GM19468 (cell line): ENCODE results near the gene TRAF4.
"Not testable (repeated sequence)": the region's sequence is repeated elsewhere in the genome, so short reads cannot be mapped to it uniquely, and the experiment has no call there.

Experiments used
- ATAC-seq: cut with Tn5 transposase; IDR thresholded peaks from one replicate; pipeline ENCODE4 v1.9.1; 2021; ENCODE audit warnings: mild to moderate bottlenecking, moderate library complexity, moderate number of reproducible peaks; ENCODE audit not compliant: unreplicated experiment; ENCODE audit errors: extremely low read depth

The TRAF4 gene

GRCh38 chr17:28726627-28727491 is 17.0 kb upstream of the TRAF4 start:
- peak; percentile 22 for ATAC-seq

- peak; percentile 21 for ATAC-seq
Observed at GRCh38 chr17:28728364-28729200, 15.2 kb upstream of the TRAF4 start, which contains the start of gene NEK8. NEK8 (plus strand) TSS chr17:28728788; CDS start chr17:28728814, 26 bp downstream.

- ATAC-seq = no peak
Observed at GRCh38 chr17:28729950-28730330, 13.9 kb upstream of the TRAF4 start.

GRCh38 chr17:28733346-28733745 is 10.5 kb upstream of the TRAF4 start:
- ATAC-seq = no peak

DNA sequence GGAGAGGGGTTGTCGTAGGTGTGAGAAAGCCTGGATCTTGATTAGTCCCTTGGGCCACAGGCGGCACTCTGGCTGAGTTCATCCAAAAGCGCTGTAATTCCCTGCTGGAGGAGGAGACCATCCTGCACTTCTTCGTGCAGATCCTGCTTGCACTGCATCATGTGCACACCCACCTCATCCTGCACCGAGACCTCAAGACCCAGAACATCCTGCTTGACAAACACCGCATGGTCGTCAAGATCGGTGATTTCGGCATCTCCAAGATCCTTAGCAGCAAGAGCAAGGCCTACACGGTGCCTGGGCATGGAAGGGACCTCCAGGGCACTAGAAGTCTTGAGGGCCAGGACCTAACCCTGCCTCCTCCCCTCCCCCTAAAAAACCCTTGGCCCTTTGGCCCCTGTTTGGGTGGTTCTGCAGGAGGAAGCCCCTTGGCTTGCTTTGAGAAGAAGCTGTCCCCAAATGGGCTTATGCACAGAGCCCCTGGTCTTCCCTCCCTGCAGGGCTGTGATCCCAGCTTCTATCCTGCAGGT is 9.0 kb upstream of the TRAF4 start:
- no peak for ATAC-seq

- ATAC-seq = no peak
Observed at GRCh38 chr17:28735242-28735722, 8.5 kb upstream of the TRAF4 start.

GRCh38 chr17:28735913-28736769 is 7.7 kb upstream of the TRAF4 start:
- ATAC-seq = not testable (repeated sequence)

DNA sequence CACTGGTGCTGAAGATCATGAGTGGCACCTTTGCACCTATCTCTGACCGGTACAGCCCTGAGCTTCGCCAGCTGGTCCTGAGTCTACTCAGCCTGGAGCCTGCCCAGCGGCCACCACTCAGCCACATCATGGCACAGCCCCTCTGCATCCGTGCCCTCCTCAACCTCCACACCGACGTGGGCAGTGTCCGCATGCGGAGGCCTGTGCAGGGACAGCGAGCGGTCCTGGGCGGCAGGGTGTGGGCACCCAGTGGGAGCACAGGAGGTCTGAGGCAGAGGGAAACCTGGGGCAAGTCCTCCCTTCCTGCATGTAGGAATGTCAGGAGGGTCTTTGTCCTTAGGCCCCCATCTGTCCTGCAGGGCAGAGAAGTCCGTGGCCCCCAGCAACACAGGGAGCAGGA is 6.5 kb upstream of the TRAF4 start:
- ATAC-seq = no peak

DNA sequence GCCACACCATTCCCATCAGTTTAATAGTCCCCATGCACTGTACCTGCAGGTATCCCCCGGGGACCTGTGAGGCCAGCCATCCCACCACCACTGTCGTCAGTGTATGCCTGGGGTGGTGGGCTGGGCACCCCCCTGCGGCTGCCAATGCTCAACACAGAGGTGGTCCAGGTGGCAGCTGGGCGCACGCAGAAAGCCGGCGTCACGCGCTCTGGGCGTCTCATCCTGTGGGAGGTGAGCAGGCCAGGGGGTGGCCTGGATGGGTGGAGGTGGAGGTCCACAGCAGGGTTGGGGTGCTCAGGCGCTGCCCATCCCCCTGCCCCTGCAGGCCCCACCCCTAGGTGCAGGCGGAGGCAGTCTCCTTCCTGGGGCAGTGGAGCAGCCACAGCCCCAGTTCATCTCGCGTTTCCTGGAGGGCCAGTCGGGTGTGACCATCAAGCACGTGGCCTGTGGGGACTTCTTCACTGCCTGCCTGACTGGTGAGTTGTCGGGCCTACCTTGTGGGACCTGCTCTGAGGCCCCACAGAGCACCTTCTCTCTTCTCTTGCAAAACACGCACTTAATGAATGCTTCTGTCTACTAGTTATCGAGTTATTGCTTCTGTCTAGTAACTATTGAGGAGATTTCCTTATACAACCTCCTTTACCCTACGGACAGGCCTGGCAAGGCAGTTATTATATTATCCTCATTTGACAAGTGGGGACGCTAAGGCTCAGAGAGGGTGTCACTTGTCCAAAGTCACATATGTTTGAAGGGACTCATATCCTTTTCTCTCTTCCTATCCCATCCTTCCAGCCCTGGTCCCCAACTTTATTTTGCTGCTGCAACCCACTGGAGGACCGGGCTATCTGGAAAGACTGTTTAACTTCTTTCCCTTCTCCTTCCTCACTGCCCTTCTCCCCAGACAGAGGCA is 5.8 kb upstream of the TRAF4 start:
- ATAC-seq = peak; percentile 45

DNA sequence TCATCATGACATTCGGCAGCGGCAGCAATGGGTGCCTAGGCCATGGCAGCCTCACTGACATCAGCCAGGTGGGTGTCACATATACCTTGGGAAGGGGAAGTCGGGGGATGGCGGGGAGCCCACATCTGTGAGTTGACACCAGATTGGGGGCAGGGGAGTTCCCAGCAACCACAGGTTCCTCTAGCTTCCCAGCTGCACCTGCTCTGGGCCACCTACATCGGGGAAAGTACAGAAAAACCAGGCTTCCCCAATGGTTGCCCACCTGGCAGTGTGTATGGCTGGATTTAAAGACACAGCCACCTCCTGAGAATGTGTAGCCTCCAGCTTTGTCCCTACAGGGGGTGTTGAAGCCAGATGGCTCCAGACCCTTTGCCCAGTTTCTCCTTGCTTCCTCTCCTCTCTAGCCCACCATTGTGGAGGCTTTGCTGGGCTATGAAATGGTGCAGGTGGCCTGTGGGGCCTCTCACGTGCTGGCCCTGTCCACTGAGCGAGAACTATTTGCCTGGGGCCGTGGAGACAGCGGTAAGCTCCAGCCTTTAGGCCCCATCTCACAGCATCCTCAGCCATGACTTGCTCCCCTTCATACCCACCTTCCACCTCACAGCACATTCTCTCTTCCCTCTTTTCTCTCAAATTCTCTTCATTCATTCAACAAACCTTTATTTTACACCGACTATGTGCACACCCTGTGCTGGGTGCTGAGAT is 5.0 kb upstream of the TRAF4 start:
- no peak for ATAC-seq

DNA sequence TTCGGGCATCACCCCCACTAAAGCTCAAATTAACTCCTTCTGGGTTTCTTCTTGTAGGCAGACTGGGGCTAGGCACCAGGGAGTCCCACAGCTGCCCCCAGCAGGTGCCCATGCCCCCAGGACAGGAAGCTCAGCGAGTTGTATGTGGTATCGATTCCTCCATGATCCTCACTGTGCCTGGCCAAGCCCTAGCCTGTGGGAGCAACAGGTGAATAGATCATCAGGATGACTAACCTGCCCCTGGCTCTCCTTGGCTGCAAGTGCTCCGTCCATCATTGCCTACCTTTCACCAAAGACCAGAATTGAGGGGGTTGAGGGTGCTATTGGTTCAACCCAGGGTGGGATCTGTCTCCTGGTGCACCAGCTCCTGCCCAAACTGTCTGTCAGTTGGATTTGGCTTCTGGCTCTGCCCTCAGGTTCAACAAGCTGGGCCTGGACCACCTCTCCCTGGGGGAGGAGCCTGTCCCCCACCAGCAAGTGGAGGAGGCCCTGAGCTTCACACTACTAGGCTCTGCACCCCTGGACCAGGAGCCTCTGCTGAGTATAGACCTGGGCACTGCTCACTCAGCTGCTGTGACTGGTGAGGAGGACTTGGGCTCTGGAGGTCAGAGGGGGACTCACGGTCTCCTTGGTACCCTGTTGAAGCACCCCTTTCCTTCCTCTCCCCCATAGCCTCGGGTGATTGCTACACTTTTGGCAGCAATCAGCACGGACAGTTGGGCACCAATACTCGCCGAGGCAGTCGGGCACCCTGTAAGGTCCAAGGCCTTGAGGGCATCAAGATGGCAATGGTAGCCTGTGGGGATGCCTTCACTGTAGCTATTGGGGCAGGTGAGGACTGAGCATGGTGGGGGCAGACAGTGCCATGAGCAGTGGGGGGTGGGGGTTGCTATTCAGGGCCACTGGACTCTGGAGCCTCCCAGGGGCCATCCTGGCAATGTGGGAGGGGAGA is 3.1 kb upstream of the TRAF4 start:
- ATAC-seq = no peak

GRCh38 chr17:28741358-28742349 is 2.2 kb upstream of the TRAF4 start:
- no peak for ATAC-seq

DNA sequence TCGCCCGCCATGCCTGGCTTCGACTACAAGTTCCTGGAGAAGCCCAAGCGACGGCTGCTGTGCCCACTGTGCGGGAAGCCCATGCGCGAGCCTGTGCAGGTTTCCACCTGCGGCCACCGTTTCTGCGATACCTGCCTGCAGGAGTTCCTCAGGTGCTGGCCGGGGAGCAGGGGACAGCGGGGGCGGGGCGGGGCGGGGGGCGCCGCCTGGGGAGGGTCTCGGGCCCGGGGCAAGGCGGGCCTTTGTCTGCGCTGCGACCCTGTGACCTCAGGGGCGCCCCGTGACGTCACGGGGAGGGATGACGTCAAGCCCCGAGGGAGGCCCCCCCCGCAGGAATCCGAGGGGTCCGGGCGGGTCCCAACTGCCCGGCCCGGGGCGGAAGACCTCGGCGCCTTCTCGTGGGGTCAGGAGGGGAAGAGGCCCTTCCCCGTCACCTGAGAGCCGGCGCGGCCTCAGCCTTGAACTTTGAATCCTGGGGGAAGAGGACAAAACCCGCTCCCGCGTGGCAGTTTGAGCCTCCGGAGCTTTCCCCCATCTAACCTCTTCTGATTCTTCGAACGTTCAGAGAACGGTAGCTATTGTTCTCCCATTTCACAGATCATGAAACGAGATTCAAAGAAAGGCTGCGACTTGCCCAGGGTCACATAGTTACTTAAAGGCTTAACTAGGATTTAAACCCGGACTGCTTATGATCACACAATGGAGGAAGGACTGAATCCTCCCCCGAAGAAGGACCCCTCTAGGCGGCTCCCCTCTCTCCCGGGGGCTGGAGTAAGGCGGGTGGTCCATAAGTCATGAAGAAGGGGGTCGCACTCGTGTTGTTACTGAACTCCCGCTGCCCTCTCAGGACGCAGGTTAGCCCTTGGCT is 527 bp downstream of the TRAF4 start:
- no peak for ATAC-seq

DNA sequence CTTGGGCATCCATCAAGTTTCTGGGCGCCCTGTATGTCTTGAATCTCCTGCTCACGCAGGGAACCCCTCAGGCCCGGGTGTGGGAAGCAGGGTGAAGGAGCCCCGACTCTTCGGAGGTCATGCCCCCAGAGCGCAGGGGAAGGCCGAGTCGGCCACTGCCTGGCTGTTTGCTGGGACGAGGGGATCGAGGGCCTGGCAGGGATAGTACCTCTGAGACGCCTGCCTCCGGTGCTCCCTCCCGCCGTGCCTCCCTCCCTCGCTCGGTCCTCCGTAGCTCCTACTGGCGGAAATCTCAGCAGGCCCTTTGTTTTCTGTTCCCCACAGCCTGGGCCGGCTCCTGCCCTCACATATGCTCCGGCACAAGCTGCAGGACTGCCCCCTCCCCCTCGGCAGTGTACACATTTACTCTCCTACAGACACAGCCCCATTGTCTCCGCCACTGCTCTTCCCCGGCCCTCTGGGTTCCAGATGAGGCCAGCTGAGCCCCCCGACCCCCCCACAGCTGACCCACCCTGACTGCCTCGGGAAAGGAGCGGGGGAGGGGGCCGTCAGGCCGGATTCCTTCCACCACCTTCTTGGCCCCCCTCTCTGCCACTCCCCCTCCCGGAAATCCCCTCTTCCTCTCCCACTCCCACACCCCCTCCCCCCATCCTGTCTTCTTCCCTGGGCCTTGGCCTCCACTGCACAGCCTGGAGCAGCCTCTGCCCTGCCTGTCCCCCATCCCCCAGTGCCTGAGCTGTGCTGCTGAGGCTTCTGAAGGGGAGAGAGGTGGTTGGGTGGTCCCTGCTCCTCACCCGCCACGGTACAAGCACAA is 1.4 kb downstream of the TRAF4 start:
- ATAC-seq = no peak
